GM18867 (cell line): Measurements from ENCODE around the gene KRTAP4-8.
"Not testable (repeated sequence)": the region's sequence is repeated elsewhere in the genome, so short reads cannot be mapped to it uniquely, and the experiment has no call there.

ENCODE experiments used
- ATAC-seq: cut with Tn5 transposase; IDR thresholded peaks from one replicate; pipeline ENCODE4 v1.9.1; 2021; ENCODE audit warnings: mild to moderate bottlenecking, moderate library complexity; ENCODE audit not compliant: unreplicated experiment

Gene KRTAP4-8

GRCh38 chr17:41098042-41098441, at the start of gene KRTAP4-8:
Gene KRTAP4-8 (minus strand): TSS chr17:41098142. CDS start chr17:41098084, 58 bp downstream.
- ATAC-seq, result no peak

DNA sequence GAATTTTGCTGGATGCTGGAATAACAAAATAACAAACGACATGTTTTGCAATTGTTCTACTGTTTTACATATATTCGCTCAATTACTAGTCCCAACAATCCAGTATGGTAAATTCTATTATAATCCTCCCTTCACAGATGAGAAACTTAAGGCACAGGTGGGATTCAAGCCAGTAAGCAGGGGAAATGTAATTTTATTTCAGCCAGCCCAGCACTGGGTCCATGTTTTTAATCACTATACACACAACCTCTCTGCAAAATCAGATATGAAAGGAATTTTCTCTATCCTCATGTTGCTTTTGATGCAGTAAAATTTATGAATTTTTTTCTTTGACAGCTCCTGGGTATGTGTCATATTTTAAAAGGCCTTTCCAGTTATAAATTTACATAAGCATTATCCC, 47.3 kb upstream of the KRTAP4-8 start:
- ATAC-seq, result no peak

- ATAC-seq, result no peak
Observed at GRCh38 chr17:41144846-41145245, 46.9 kb upstream of the KRTAP4-8 start.

GRCh38 chr17:41141361-41141760, 43.4 kb upstream of the KRTAP4-8 start:
- ATAC-seq, result no peak

DNA sequence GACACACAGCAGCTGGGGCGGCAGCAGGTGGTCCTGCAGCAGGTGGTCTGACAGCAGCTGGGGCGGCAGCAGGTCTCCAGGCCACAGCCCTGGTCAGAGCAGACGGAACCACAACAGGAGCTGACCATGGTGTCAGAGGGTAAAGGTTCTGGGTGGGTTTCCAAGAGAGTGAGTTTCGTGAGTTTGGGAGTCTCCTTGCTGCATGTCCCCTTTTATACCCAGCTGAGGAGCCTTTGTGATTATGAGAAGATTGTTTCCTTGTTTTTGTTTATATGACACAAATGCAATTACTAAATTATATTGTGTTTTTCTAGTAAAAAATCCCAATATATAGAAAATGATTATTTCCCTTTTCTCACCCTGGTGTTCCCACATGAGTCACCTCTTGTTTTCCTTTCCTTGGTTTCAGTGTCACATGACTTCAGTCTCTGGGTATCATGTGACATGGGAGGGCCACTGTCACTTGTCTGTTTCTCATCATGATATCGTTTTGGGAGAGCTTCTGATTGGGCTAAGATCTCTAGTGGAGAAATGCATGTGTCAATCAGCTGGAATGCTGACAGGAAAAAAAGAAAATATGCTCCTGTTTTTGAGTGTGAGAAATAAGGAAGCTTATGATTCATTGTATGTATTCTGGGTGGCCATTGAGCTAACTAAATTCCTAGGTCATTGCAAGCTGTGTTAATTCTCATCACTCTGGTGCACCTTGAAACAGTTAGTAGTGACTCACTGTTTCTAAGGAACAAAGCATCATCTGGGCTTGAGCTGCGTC, 42.6 kb upstream of the KRTAP4-8 start, which contains the start of gene KRTAP4-6:
KRTAP4-6 (minus strand) TSS at position 185 of the 772 bp plus-strand sequence; CDS start at position 128, 57 bp downstream.
- no peak for ATAC-seq

- ATAC-seq, result not testable (repeated sequence)
Observed at GRCh38 chr17:41139865-41140264, 41.9 kb upstream of the KRTAP4-8 start.

GRCh38 chr17:41133880-41134735, 36.2 kb upstream of the KRTAP4-8 start:
- no peak for ATAC-seq

GRCh38 chr17:41131979-41132378, 34.0 kb upstream of the KRTAP4-8 start:
- ATAC-seq, result no peak

GRCh38 chr17:41127371-41127770, 29.4 kb upstream of the KRTAP4-8 start:
- ATAC-seq, result no peak

- ATAC-seq, result no peak
Observed at GRCh38 chr17:41126412-41126811, 28.5 kb upstream of the KRTAP4-8 start.

DNA sequence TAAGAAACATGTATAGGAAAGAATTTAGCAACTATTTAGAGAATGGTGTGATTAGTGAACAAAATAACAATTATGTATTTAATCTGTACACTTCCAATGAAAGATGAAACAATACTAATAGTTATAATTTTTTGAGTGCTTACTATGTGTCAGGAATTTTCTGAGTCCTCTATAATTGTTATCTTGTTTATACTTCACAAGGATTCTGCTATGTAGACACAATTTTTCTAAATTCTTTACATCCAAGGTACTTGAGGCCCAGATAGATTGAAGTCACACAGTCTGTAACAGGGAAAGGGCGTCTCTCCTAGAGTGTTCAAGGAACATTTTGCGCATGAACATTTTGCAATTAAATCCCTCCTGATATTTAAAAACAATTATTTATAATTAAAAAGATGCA, 27.1 kb upstream of the KRTAP4-8 start:
- ATAC-seq, result no peak

GRCh38 chr17:41123991-41124371, 26.0 kb upstream of the KRTAP4-8 start, which contains the start of gene KRTAP4-12:
Gene KRTAP4-12 (minus strand): TSS chr17:41124182. CDS start chr17:41124122, 60 bp downstream.
- ATAC-seq, result not testable (repeated sequence)

DNA sequence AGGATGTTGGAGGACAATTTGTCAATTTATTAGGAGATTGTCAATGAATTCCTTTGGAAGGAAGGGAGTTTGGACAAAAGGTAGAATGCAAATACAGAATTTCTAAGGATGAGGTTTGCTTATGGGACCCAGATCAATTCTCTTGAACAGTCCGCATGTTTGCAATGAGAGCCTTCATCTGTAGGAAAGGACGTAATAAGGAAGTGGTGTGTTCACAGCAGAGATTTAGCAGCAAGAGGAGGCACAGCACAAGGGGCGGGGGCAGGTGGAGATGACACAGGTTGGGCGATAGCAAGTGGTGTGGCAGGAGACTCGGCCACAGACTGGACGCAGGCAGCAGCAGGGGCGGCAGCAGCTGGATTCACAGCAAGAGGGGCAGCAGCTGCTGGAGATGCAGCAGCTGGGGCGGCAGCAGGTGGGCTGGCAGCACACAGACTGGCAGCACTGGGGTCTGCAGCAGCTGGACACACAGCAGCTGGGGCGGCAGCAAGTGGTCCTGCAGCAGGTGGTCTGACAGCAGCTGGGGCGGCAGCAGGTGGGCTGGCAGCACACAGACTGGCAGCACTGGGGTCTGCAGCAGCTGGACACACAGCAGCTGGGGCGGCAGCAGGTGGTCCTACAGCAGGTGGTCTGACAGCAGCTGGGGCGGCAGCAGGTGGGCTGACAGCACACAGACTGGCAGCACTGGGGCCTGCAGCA, 25.5 kb upstream of the KRTAP4-8 start:
- ATAC-seq, result not testable (repeated sequence)

- no peak for ATAC-seq
Observed at GRCh38 chr17:41121742-41122141, 23.8 kb upstream of the KRTAP4-8 start.

GRCh38 chr17:41119696-41120690, 22.1 kb upstream of the KRTAP4-8 start:
- not testable (repeated sequence) for ATAC-seq

- ATAC-seq, result no peak
Observed at GRCh38 chr17:41118721-41119120, 20.8 kb upstream of the KRTAP4-8 start.

- ATAC-seq, result not testable (repeated sequence)
Observed at GRCh38 chr17:41117846-41118386, 20.0 kb upstream of the KRTAP4-8 start, which contains the start of gene KRTAP4-11. Gene KRTAP4-11 (minus strand): TSS chr17:41118373. CDS start chr17:41118315, 58 bp downstream.

DNA sequence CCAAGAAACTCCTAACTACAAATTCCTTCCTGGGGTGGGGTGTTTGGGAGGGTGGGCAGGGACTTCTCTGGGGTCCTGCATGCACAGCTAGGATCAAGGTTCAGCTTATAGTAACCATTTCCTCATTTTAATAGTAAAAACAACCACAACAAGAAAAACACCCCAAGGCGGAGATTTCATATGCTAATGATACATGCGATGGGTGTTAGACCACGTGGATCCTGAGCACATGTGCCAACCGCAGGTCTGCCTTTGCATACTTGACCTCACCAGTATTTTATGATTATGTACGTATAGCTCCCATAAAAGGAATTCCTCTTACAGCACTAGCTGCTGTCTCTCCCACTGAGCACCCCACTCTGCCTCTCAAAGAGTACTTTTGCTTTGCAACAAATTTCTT, 18.4 kb upstream of the KRTAP4-8 start:
- no peak for ATAC-seq

GRCh38 chr17:41111151-41111885, 13.4 kb upstream of the KRTAP4-8 start:
- no peak for ATAC-seq
